IgD-negative memory B cell (primary cell): ENCODE measurements around the gene MED16. TPM values are rescaled to one million over a fixed set of nuclear protein-coding genes. Genes with fewer than 3 reads are reported as not detected.
A peak's percentile ranks its signal among the peaks of the same experiment; 100 is the strongest.

Source experiments
- H3K27ac Mint-ChIP-seq, 3 donors: one replicate each; pipeline ENCODE4 v1.8.0; 2020 to 2022; ENCODE audit warnings: mild to moderate bottlenecking in 3 of 3, mixed read lengths in 3 of 3, moderate library complexity in 1 of 3
- H3K27me3 Mint-ChIP-seq: one replicate; pipeline ENCODE4 v1.8.0; 2021; ENCODE audit warnings: mixed read lengths
- H3K36me3 Mint-ChIP-seq: one replicate; pipeline ENCODE4 v1.8.0; 2020; ENCODE audit warnings: mild to moderate bottlenecking, mixed read lengths
- H3K4me1 Mint-ChIP-seq, 3 donors: one replicate each; pipeline ENCODE4 v1.8.0; 2020 to 2022; ENCODE audit warnings: mixed read lengths in 3 of 3, mild to moderate bottlenecking in 1 of 3
- H3K4me3 Mint-ChIP-seq, 4 donors: one replicate each; pipeline ENCODE4 v1.8.0; 2020 to 2022; ENCODE audit warnings: mild to moderate bottlenecking in 4 of 4, mixed read lengths in 4 of 4, moderate library complexity in 3 of 4
- H3K9me3 Mint-ChIP-seq, 3 donors: one replicate each; pipeline ENCODE4 v1.8.0; 2020 to 2021; ENCODE audit warnings: mixed read lengths in 3 of 3, mild to moderate bottlenecking in 1 of 3
- polyA plus RNA-seq: library from polyadenylated mRNA; unstranded; fragments of 300-500 nt; fragmentation: Illumina TruSeq; gene quantifications from one replicate; pipeline ENCODE4 v1.2.3, GENCODE V29; 2021

Gene MED16
- 138 TPM for polyA plus RNA-seq

GRCh38 chr19:892894-893689, at the start of gene MED16, which contains the start of gene RNU6-9:
Gene MED16, minus strand, starts transcription at chr19:893187. Its CDS starts 2,056 bp downstream, at chr19:891131.
Gene RNU6-9, plus strand, starts transcription at chr19:893484.
- Mint-ChIP-seq H3K4me1 (peaks cover 8 to 15% (median 10%) of the 10 kb centered on the region in 3 donors), H3K4me3 (peak within 1 kb of the TSS; percentile 92 to 95 (median 93)), H3K9me3 (peaks cover 0 to 2% (median 0%) of the 10 kb centered on the region in 3 donors), H3K27me3 (peaks cover 2% of the 10 kb centered on the region), H3K27ac (peak within 1 kb of the TSS; percentile 97 to 100 (median 100)), H3K36me3 (peaks cover 2% of the 10 kb centered on the region)

GRCh38 chr19:942133-942645, 49.2 kb upstream of the MED16 start:
- Mint-ChIP-seq H3K4me3 (peak overlapping the region in 1 of 4 donors; percentile 49), H3K36me3 (peaks cover 6% of the 10 kb centered on the region), H3K27ac (peak overlapping the region in 1 of 3 donors; percentile 90), H3K4me1 (peaks cover 16 to 28% (median 26%) of the 10 kb centered on the region in 3 donors), H3K27me3 (no peaks in the 10 kb centered on the region), H3K9me3 (peaks cover 0 to 2% (median 0%) of the 10 kb centered on the region in 3 donors)

GRCh38 chr19:941292-942132, 48.5 kb upstream of the MED16 start:
- H3K27ac Mint-ChIP-seq: peak overlapping the region; percentile 90 to 97 (median 95)
- peak overlapping the region; percentile 70 to 86 (median 78) for H3K4me3 Mint-ChIP-seq
- peaks cover 11 to 27% (median 23%) of the 10 kb centered on the region in 3 donors for H3K4me1 Mint-ChIP-seq
- peaks cover 6% of the 10 kb centered on the region for H3K36me3 Mint-ChIP-seq
- H3K27me3 Mint-ChIP-seq: no peaks in the 10 kb centered on the region
- H3K9me3 Mint-ChIP-seq: peaks cover 0 to 2% (median 0%) of the 10 kb centered on the region in 3 donors

- Mint-ChIP-seq H3K27me3 (no peaks in the 10 kb centered on the region), H3K36me3 (peaks cover 6% of the 10 kb centered on the region), H3K27ac (peak overlapping the region; percentile 90 to 97 (median 95))
Measured at GRCh38 chr19:940591-941291, 47.8 kb upstream of the MED16 start.

GRCh38 chr19:939922-940321, 46.9 kb upstream of the MED16 start:
- Mint-ChIP-seq H3K4me1 (peaks cover 11 to 24% (median 23%) of the 10 kb centered on the region in 3 donors), H3K4me3 (peak overlapping the region; percentile 70 to 90 (median 83)), H3K27ac (peak overlapping the region; percentile 67 to 88 (median 87)), H3K36me3 (peaks cover 6% of the 10 kb centered on the region), H3K27me3 (no peaks in the 10 kb centered on the region), H3K9me3 (peaks cover 0 to 2% (median 0%) of the 10 kb centered on the region in 3 donors)

More at GRCh38 chr19:940591-941291, 47.8 kb upstream of the MED16 start:
- Mint-ChIP-seq H3K4me1 (peaks cover 11 to 27% (median 23%) of the 10 kb centered on the region in 3 donors), H3K9me3 (peaks cover 0 to 2% (median 0%) of the 10 kb centered on the region in 3 donors), H3K4me3 (peak overlapping the region; percentile 71 to 90 (median 85))

GRCh38 chr19:939439-939838, 46.5 kb upstream of the MED16 start:
- peaks cover 6% of the 10 kb centered on the region for H3K36me3 Mint-ChIP-seq
- H3K4me1 Mint-ChIP-seq: peaks cover 11 to 23% (median 23%) of the 10 kb centered on the region in 3 donors
- H3K9me3 Mint-ChIP-seq: peaks cover 0 to 2% (median 0%) of the 10 kb centered on the region in 3 donors
- H3K27ac Mint-ChIP-seq: peak overlapping the region in 2 of 3 donors; percentile 63 to 87
- H3K27me3 Mint-ChIP-seq: no peaks in the 10 kb centered on the region
- peak overlapping the region in 3 of 4 donors; percentile 32 to 84 (median 47) for H3K4me3 Mint-ChIP-seq

GRCh38 chr19:938233-938923, 45.4 kb upstream of the MED16 start:
- Mint-ChIP-seq H3K4me1 (peaks cover 11 to 23% (median 23%) of the 10 kb centered on the region in 3 donors), H3K9me3 (peaks cover 0 to 2% (median 0%) of the 10 kb centered on the region in 3 donors), H3K36me3 (peaks cover 6% of the 10 kb centered on the region), H3K27me3 (no peaks in the 10 kb centered on the region), H3K27ac (peak overlapping the region; percentile 23 to 94 (median 93)), H3K4me3 (peak overlapping the region in 3 of 4 donors; percentile 8 to 74 (median 32))

GRCh38 chr19:937259-937694, 44.3 kb upstream of the MED16 start:
- Mint-ChIP-seq H3K27ac (peak overlapping the region; percentile 93 to 95 (median 94)), H3K4me3 (peak overlapping the region; percentile 34 to 78 (median 60)), H3K9me3 (peaks cover 0 to 2% (median 0%) of the 10 kb centered on the region in 3 donors), H3K4me1 (peaks cover 15 to 27% (median 26%) of the 10 kb centered on the region in 3 donors), H3K36me3 (peaks cover 6% of the 10 kb centered on the region), H3K27me3 (no peaks in the 10 kb centered on the region)

- Mint-ChIP-seq H3K9me3 (peaks cover 0 to 2% (median 0%) of the 10 kb centered on the region in 3 donors), H3K4me1 (peaks cover 15 to 24% (median 23%) of the 10 kb centered on the region in 3 donors), H3K27me3 (no peaks in the 10 kb centered on the region), H3K4me3 (no peak overlapping the region), H3K27ac (peak overlapping the region; percentile 13 to 87 (median 31)), H3K36me3 (peaks cover 6% of the 10 kb centered on the region)
Measured at GRCh38 chr19:936175-936546, 43.2 kb upstream of the MED16 start.

GRCh38 chr19:934865-935479, 42.0 kb upstream of the MED16 start:
- H3K4me1 Mint-ChIP-seq: peaks cover 11 to 19% (median 19%) of the 10 kb centered on the region in 3 donors
- peaks cover 9% of the 10 kb centered on the region for H3K36me3 Mint-ChIP-seq
- peaks cover 0 to 2% (median 0%) of the 10 kb centered on the region in 3 donors for H3K9me3 Mint-ChIP-seq
- peak overlapping the region in 1 of 3 donors; percentile 87 for H3K27ac Mint-ChIP-seq
- no peaks in the 10 kb centered on the region for H3K27me3 Mint-ChIP-seq
- H3K4me3 Mint-ChIP-seq: peak overlapping the region in 1 of 4 donors; percentile 17

- Mint-ChIP-seq H3K27me3 (no peaks in the 10 kb centered on the region), H3K4me1 (peaks cover 10 to 18% (median 13%) of the 10 kb centered on the region in 3 donors), H3K27ac (peak overlapping the region in 1 of 3 donors; percentile 87), H3K9me3 (peaks cover 0 to 2% (median 0%) of the 10 kb centered on the region in 3 donors), H3K36me3 (peaks cover 9% of the 10 kb centered on the region), H3K4me3 (peak overlapping the region in 1 of 4 donors; percentile 57)
Measured at GRCh38 chr19:934197-934840, 41.3 kb upstream of the MED16 start.

GRCh38 chr19:933553-933882, 40.5 kb upstream of the MED16 start:
- Mint-ChIP-seq H3K27me3 (no peaks in the 10 kb centered on the region), H3K4me3 (peak overlapping the region in 1 of 4 donors; percentile 27), H3K4me1 (peaks cover 10 to 17% (median 12%) of the 10 kb centered on the region in 3 donors), H3K27ac (peak overlapping the region in 1 of 3 donors; percentile 91), H3K9me3 (peaks cover 0 to 2% (median 0%) of the 10 kb centered on the region in 3 donors), H3K36me3 (peaks cover 9% of the 10 kb centered on the region)
